ENCODE measurements around the gene GALNTL6.
"Not testable (repeated sequence)": the region's sequence is repeated elsewhere in the genome, so short reads cannot be mapped to it uniquely, and the experiment has no call there.

The GALNTL6 gene

GRCh38 chr4:172357006-172357540, 543.9 kb downstream of the GALNTL6 start:
- in situ Hi-C loops (cut with MboI; ENCODE audit: low sequenced_read_pairs): no loop called here

GRCh38 chr4:172362569-172362968, 549.4 kb downstream of the GALNTL6 start:
- in situ Hi-C loops (cut with MboI; ENCODE audit: low sequenced_read_pairs): no loop called here

GRCh38 chr4:172369471-172369959, 556.3 kb downstream of the GALNTL6 start:
- in situ Hi-C loops (cut with MboI; ENCODE audit: low sequenced_read_pairs): no loop called here

GRCh38 chr4:172377486-172378140, 564.4 kb downstream of the GALNTL6 start:
- in situ Hi-C loops (cut with MboI; ENCODE audit: low sequenced_read_pairs): no loop called here

- in situ Hi-C loops (cut with MboI; ENCODE audit: low sequenced_read_pairs): no loop called here
These were observed 566.6 kb downstream of the GALNTL6 start for GRCh38 chr4:172379834-172380233.

GRCh38 chr4:172390331-172390730, 577.1 kb downstream of the GALNTL6 start:
- in situ Hi-C loops (cut with MboI; ENCODE audit: low sequenced_read_pairs): no loop called here

GRCh38 chr4:172392741-172393140, 579.5 kb downstream of the GALNTL6 start:
- in situ Hi-C loops (cut with MboI; ENCODE audit: low sequenced_read_pairs): no loop called here

- in situ Hi-C loops (cut with MboI; ENCODE audit: low sequenced_read_pairs): no loop called here
These were observed 580.0 kb downstream of the GALNTL6 start for GRCh38 chr4:172393220-172393619.

- in situ Hi-C loops (cut with MboI; ENCODE audit: low sequenced_read_pairs): no loop called here
These were observed 591.5 kb downstream of the GALNTL6 start for GRCh38 chr4:172404676-172405075.

- in situ Hi-C loops (cut with MboI; ENCODE audit: low sequenced_read_pairs): no loop called here
These were observed 597.2 kb downstream of the GALNTL6 start for GRCh38 chr4:172410363-172410762.

- in situ Hi-C loops (cut with MboI; ENCODE audit: low sequenced_read_pairs): no loop called here
These were observed 597.9 kb downstream of the GALNTL6 start for GRCh38 chr4:172411149-172411548.

GRCh38 chr4:172412851-172413580, 599.8 kb downstream of the GALNTL6 start:
- in situ Hi-C loops (cut with MboI; ENCODE audit: low sequenced_read_pairs): no loop called here

- in situ Hi-C loops (cut with MboI; ENCODE audit: low sequenced_read_pairs): not testable (repeated sequence)
These were observed 615.8 kb downstream of the GALNTL6 start for GRCh38 chr4:172428979-172429378.

- in situ Hi-C loops (cut with MboI; ENCODE audit: low sequenced_read_pairs): no loop called here
These were observed 667.3 kb downstream of the GALNTL6 start for GRCh38 chr4:172480471-172480870.

GRCh38 chr4:172481802-172482508, 668.8 kb downstream of the GALNTL6 start:
- in situ Hi-C loops (cut with MboI; ENCODE audit: low sequenced_read_pairs): no loop called here

GRCh38 chr4:172485007-172485406, 671.8 kb downstream of the GALNTL6 start:
- in situ Hi-C loops (cut with MboI; ENCODE audit: low sequenced_read_pairs): no loop called here

- in situ Hi-C loops (cut with MboI; ENCODE audit: low sequenced_read_pairs): no loop called here
These were observed 673.3 kb downstream of the GALNTL6 start for GRCh38 chr4:172486531-172486930.

GRCh38 chr4:172489861-172490260, 676.7 kb downstream of the GALNTL6 start:
- in situ Hi-C loops (cut with MboI; ENCODE audit: low sequenced_read_pairs): no loop called here

GRCh38 chr4:172495769-172496168, 682.6 kb downstream of the GALNTL6 start:
- in situ Hi-C loops (cut with MboI; ENCODE audit: low sequenced_read_pairs): no loop called here

GRCh38 chr4:172497321-172497720, 684.1 kb downstream of the GALNTL6 start:
- in situ Hi-C loops (cut with MboI; ENCODE audit: low sequenced_read_pairs): no loop called here

- in situ Hi-C loops (cut with MboI; ENCODE audit: low sequenced_read_pairs): no loop called here
These were observed 700.8 kb downstream of the GALNTL6 start for GRCh38 chr4:172514011-172514410.

Measured in HL-60/S4 treated with retinoic acid at 250 ng/mL for 4 days and 3 days (cell line).